ENCODE data around the gene TOPBP1.

GRCh38 chr3:133588035-133588434 is 73.7 kb downstream of the TOPBP1 start:
- no peak for TF ChIP-seq CTCF (IDR thresholded peaks at IDR 0.05)
- TF ChIP-seq POLR2A (IDR thresholded peaks at IDR 0.05): no peak
